ENCODE results near the gene ZSCAN12.

Gene ZSCAN12

GRCh38 chr6:28400122-28400451 is 540 bp upstream of the ZSCAN12 start:
- no peak for TF ChIP-seq SIN3A (IDR thresholded peaks at IDR 0.05; ENCODE audit: borderline replicate concordance, insufficient read depth, low read length)
- no peak for TF ChIP-seq FOXP2 (optimal IDR thresholded peaks at IDR 0.05; ENCODE audit: borderline replicate concordance, extremely low read depth, extremely low read length, insufficient read depth)

GRCh38 chr6:28395918-28396317 is 3.6 kb downstream of the ZSCAN12 start:
- TF ChIP-seq TAF1 (IDR thresholded peaks at IDR 0.05; ENCODE audit: borderline replicate concordance, insufficient read depth, low read length) (no peak), REST (IDR thresholded peaks at IDR 0.05; ENCODE audit: insufficient read depth in 1 of 2, low read depth in 2 of 2, low read length in 2 of 2) (no peak), FOXP2 (optimal IDR thresholded peaks at IDR 0.05; ENCODE audit: borderline replicate concordance, extremely low read depth, extremely low read length, insufficient read depth) (no peak), POLR2AphosphoS5 (IDR thresholded peaks at IDR 0.05; ENCODE audit: low read depth, low read length) (no peak), SIN3A (IDR thresholded peaks at IDR 0.05; ENCODE audit: borderline replicate concordance, insufficient read depth, low read length) (no peak)

GRCh38 chr6:28393912-28394662 is 5.5 kb downstream of the ZSCAN12 start:
- TF ChIP-seq REST (IDR thresholded peaks at IDR 0.05; ENCODE audit: insufficient read depth in 1 of 2, low read depth in 2 of 2, low read length in 2 of 2) (no peak), TAF1 (IDR thresholded peaks at IDR 0.05; ENCODE audit: borderline replicate concordance, insufficient read depth, low read length) (no peak), SIN3A (IDR thresholded peaks at IDR 0.05; ENCODE audit: borderline replicate concordance, insufficient read depth, low read length) (no peak), POLR2AphosphoS5 (IDR thresholded peaks at IDR 0.05; ENCODE audit: low read depth, low read length) (no peak), FOXP2 (optimal IDR thresholded peaks at IDR 0.05; ENCODE audit: borderline replicate concordance, extremely low read depth, extremely low read length, insufficient read depth) (no peak)

GRCh38 chr6:28390688-28391087 is 8.9 kb downstream of the ZSCAN12 start:
- TF ChIP-seq REST (IDR thresholded peaks at IDR 0.05; ENCODE audit: insufficient read depth in 1 of 2, low read depth in 2 of 2, low read length in 2 of 2) (no peak), SIN3A (IDR thresholded peaks at IDR 0.05; ENCODE audit: borderline replicate concordance, insufficient read depth, low read length) (no peak), TAF1 (IDR thresholded peaks at IDR 0.05; ENCODE audit: borderline replicate concordance, insufficient read depth, low read length) (no peak), POLR2AphosphoS5 (IDR thresholded peaks at IDR 0.05; ENCODE audit: low read depth, low read length) (no peak), FOXP2 (optimal IDR thresholded peaks at IDR 0.05; ENCODE audit: borderline replicate concordance, extremely low read depth, extremely low read length, insufficient read depth) (no peak)

- TF ChIP-seq POLR2AphosphoS5 (IDR thresholded peaks at IDR 0.05; ENCODE audit: low read depth, low read length) (no peak), SIN3A (IDR thresholded peaks at IDR 0.05; ENCODE audit: borderline replicate concordance, insufficient read depth, low read length) (no peak), TAF1 (IDR thresholded peaks at IDR 0.05; ENCODE audit: borderline replicate concordance, insufficient read depth, low read length) (no peak), FOXP2 (optimal IDR thresholded peaks at IDR 0.05; ENCODE audit: borderline replicate concordance, extremely low read depth, extremely low read length, insufficient read depth) (no peak), REST (IDR thresholded peaks at IDR 0.05; ENCODE audit: insufficient read depth in 1 of 2, low read depth in 2 of 2, low read length in 2 of 2) (no peak)
These were observed 15.4 kb downstream of the ZSCAN12 start for GRCh38 chr6:28384143-28384533.

Measured in PFSK-1 (cell line).